BLaER1 treated with 17β-estradiol and CSF1 and Interleukin-3, amounts not matched to agents 10 nM and 100 nM (cell line): ENCODE results near the gene SCN4B.

ENCODE experiments used
- H3K27ac ChIP-seq, 11 experiments: shearing (Covaris generic); formaldehyde crosslinking; 2 replicates each; pipeline ENCODE4 v1.8.1; 2022
- H3K27me3 ChIP-seq, 11 experiments: shearing (Covaris generic); formaldehyde crosslinking; 2 replicates each; pipeline ENCODE4 v1.8.1; 2022
- H3K36me3 ChIP-seq, 11 experiments: shearing (Covaris generic); formaldehyde crosslinking; 2 replicates each; pipeline ENCODE4 v1.8.1; 2022
- H3K4me1 ChIP-seq, 10 experiments: shearing (Covaris generic); formaldehyde crosslinking; 2 replicates each; pipeline ENCODE4 v1.8.1; 2022
- H3K4me2 ChIP-seq, 11 experiments: shearing (Covaris generic); formaldehyde crosslinking; 2 replicates each; pipeline ENCODE4 v1.8.1; 2022
- H3K4me3 ChIP-seq, 10 experiments: shearing (Covaris generic); formaldehyde crosslinking; 2 replicates each; pipeline ENCODE4 v1.8.1; 2022
- H3K9ac ChIP-seq, 11 experiments: shearing (Covaris generic); formaldehyde crosslinking; 2 replicates each; pipeline ENCODE4 v1.8.1; 2022
- H3K9me3 ChIP-seq, 11 experiments: shearing (Covaris generic); formaldehyde crosslinking; replicated peaks in 1 of 11; 2 replicates each; pipeline ENCODE4 v1.8.1; 2022
- H4K20me1 ChIP-seq, 11 experiments: shearing (Covaris generic); formaldehyde crosslinking; 2 replicates each; pipeline ENCODE4 v1.8.1; 2022
- Cebpa-rat ChIP-seq, 11 experiments: shearing (Covaris generic); IDR thresholded peaks; 2 replicates each; pipeline ENCODE4 v1.8.1; 2022

The SCN4B gene

DNA sequence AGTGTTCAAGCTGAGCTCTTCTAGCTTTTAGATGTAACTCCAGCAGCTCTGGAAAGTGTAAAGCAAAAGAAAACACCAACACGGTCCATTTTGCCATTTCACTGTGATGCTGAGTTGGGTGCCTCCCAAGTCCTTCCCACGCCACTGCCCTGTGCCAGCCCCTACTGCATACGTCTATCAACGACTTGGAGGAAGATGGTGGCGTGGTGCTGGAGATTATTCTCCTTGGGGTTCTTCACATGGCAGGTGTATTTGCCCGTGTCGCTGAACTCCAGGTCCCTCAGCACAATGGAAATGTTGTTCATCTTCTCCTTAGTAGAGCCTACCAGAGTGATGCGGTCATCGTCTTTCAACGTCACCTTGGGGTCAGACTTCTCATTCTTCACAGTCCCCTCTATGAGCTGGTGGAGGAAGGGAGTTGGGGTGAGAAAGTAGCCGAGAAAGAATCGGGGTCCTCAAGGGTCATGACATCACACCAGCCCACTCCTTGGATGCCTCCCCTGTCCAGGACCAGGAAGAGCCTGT lies 8.9 kb downstream of the SCN4B start:
- Histone ChIP-seq H3K4me2 (peak overlapping the region in 4 of 11 experiments; percentile 80 to 90 (median 80); a peak in 6 of 22 replicates), H3K9me3 (no peaks in the 10 kb centered on the region), H3K27me3 (peaks cover 4 to 66% (median 52%) of the 10 kb centered on the region in 11 experiments; a peak in 20 of 22 replicates), H3K36me3 (no peaks in the 10 kb centered on the region), H3K4me1 (peaks cover 0 to 47% (median 26%) of the 10 kb centered on the region in 10 experiments; a peak in 16 of 20 replicates), H3K9ac (no peak overlapping the region), H3K27ac (no peak overlapping the region), H4K20me1 (no peaks in the 10 kb centered on the region; a peak in 2 of 22 replicates), H3K4me3 (no peak overlapping the region)
- no peak for TF ChIP-seq Cebpa-rat (IDR thresholded peaks at IDR 0.05)

DNA sequence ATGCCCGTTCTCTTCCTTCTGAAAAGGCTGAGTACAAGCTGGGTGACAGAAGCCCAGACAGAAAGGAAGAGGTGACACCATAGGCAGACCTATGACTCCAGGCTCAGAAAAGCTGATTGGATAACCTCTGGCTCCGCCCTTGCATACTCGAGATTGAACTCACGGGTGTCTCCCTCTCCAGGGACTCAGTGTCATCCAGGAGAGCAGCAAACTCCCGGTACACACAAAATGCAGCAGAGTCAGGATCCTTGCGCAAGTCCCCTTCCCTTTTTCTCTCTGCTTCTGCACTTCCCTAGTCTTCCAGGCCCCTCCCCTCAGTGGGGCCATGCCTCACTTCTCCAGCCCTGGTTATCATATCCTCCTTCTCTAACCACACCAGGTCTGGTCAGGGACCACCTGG lies 9.8 kb downstream of the SCN4B start:
- Histone ChIP-seq H3K4me2 (peak overlapping the region in 9 of 11 experiments; percentile 0 to 90 (median 80); a peak in 16 of 22 replicates), H3K9ac (peak overlapping the region in 3 of 11 experiments; percentile 20 to 30 (median 24); a peak in 3 of 22 replicates), H3K36me3 (no peaks in the 10 kb centered on the region), H3K4me3 (peak overlapping the region in 3 of 10 experiments; percentile 5 to 22 (median 20); a peak in 2 of 20 replicates), H3K27ac (peak overlapping the region in 4 of 11 experiments; percentile 22 to 41 (median 30); a peak in 6 of 22 replicates), H3K4me1 (peaks cover 0 to 41% (median 23%) of the 10 kb centered on the region in 10 experiments; a peak in 16 of 20 replicates), H4K20me1 (no peaks in the 10 kb centered on the region), H3K27me3 (peaks cover 0 to 57% (median 43%) of the 10 kb centered on the region in 11 experiments; a peak in 19 of 22 replicates), H3K9me3 (no peaks in the 10 kb centered on the region)
- peak in 9 of 11 experiments; percentile 34 to 87 (median 82); a peak in 16 of 22 replicates for TF ChIP-seq Cebpa-rat (IDR thresholded peaks at IDR 0.05)

DNA sequence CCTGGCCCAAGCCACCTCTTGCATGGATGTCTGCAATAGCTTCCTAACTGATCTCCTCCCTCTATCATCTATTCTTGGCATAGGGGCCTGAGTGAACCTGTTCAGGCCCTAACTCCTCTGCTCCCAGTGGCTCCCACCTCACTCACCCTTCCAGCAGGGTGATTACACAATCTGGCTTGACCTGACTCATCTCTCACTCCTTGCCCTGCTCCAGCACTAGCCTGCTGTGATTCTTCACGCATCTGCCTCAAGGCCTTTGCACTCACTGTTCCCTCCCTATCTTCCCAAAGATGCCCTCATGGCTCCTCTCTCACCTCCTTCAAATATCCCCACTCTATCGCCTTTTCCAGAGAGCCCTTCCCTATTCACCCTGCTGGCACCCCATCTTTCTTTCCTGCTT lies 10.5 kb downstream of the SCN4B start:
- Histone ChIP-seq H3K4me1 (peaks cover 0 to 34% (median 19%) of the 10 kb centered on the region in 10 experiments; a peak in 16 of 20 replicates), H3K36me3 (no peaks in the 10 kb centered on the region), H3K4me2 (peak overlapping the region in 8 of 11 experiments; percentile 28 to 90 (median 80); a peak in 13 of 22 replicates), H3K27me3 (peaks cover 0 to 49% (median 36%) of the 10 kb centered on the region in 11 experiments; a peak in 19 of 22 replicates), H3K27ac (peak overlapping the region in 2 of 11 experiments; percentile 22 to 41; a peak in 3 of 22 replicates), H4K20me1 (no peaks in the 10 kb centered on the region), H3K4me3 (0 out of 20 replicates have a peak overlapping the region, but pooled peaks of 2 of the 10 experiments have one; percentile 5 to 20), H3K9me3 (no peaks in the 10 kb centered on the region), H3K9ac (peak overlapping the region in 1 of 11 experiments; percentile 30; a peak in 1 of 22 replicates)
- TF ChIP-seq Cebpa-rat (IDR thresholded peaks at IDR 0.05), result 0 out of 22 replicates have a peak, but pooled peaks of 1 of the 11 experiments have one; percentile 48

DNA sequence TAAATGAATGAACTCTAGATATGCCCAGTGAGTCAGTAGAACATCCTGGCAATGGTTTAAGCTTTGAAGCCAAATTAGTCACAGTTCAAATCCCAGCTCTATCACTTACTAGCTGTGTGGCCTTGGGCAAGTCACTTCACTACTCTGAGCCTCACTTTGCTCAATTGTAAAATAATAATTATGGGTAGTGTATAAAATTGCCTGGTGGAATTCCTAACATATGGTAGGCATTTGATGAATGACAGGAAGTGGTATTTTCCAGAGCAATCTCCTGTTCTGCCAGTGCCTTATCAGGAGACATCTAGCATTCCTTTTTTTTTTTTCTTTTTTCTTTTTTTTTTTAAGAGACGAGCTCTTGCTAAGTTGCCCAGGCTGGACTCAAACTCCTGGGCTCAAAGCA lies 13.0 kb downstream of the SCN4B start:
- no peak overlapping the region for H3K4me3 ChIP-seq
- no peak overlapping the region for H3K4me2 ChIP-seq
- H3K36me3 ChIP-seq, result no peaks in the 10 kb centered on the region
- H3K27me3 ChIP-seq, result peaks cover 0 to 24% (median 11%) of the 10 kb centered on the region in 11 experiments; a peak in 12 of 22 replicates
- H3K9me3 ChIP-seq, result no peaks in the 10 kb centered on the region
- no peak overlapping the region for H3K9ac ChIP-seq
- H3K27ac ChIP-seq, result no peak overlapping the region
- TF ChIP-seq Cebpa-rat (IDR thresholded peaks at IDR 0.05), result no peak
- peaks cover 0 to 34% (median 19%) of the 10 kb centered on the region in 10 experiments; a peak in 16 of 20 replicates for H3K4me1 ChIP-seq
- no peaks in the 10 kb centered on the region for H4K20me1 ChIP-seq

DNA sequence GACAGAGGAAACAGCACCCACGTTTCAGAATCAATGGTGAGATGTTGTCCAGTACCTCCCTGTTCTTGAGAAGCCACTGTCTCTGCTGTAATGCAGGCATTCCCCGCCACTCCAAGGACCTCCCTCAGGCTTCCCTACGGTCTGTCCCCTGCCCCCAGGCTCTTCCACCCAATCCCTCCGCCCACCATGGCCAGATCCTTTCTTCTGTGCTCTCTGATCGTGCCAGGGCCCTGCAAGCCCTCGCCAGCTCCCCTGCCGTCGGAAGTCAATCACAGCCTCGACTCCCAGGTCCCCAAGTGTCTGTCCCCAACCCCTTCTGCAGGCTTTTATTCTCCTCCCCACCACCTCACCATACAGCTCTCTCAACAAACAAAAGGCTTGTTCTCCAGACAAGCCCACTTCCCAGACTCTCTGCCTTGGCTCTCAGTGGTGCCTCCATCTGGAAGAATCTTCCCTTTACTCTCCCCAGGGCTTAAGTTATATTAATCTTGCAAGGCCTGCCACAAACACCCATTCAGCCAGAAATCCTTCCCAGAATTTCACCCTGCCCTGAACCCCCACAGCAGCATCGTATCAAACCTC lies 13.7 kb downstream of the SCN4B start:
- no peak for TF ChIP-seq Cebpa-rat (IDR thresholded peaks at IDR 0.05)
- no peak overlapping the region for H3K9ac ChIP-seq
- H4K20me1 ChIP-seq, result no peaks in the 10 kb centered on the region
- H3K27ac ChIP-seq, result no peak overlapping the region
- H3K27me3 ChIP-seq, result peaks cover 0 to 18% (median 4%) of the 10 kb centered on the region in 11 experiments; a peak in 11 of 22 replicates
- H3K36me3 ChIP-seq, result no peaks in the 10 kb centered on the region
- H3K4me3 ChIP-seq, result no peak overlapping the region
- H3K4me2 ChIP-seq, result no peak overlapping the region
- H3K4me1 ChIP-seq, result peaks cover 0 to 29% (median 19%) of the 10 kb centered on the region in 10 experiments; a peak in 16 of 20 replicates
- H3K9me3 ChIP-seq, result no peaks in the 10 kb centered on the region

DNA sequence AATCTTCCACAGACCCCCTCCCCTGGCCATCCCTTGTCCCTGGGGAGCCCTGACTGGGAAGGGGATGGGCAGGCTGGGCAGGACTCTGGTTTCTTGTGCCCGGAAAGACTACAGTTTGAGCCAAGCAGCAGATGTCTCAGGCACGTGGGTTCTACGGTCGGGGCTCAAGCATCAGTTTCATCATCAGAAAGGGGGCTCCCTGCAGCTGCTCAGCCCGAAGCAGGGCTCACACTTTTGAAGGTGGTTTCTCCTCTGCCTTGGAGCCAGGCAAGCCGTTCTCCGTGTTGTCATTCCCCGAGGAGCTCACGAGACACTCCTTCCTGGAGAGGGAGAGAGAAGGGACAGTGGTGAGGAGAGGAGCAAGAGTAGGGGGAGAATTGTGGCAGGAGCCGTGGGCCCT lies 15.8 kb downstream of the SCN4B start:
- TF ChIP-seq Cebpa-rat (IDR thresholded peaks at IDR 0.05), result no peak
- Histone ChIP-seq H3K9me3 (no peaks in the 10 kb centered on the region), H3K27ac (no peak overlapping the region), H4K20me1 (no peaks in the 10 kb centered on the region), H3K36me3 (no peaks in the 10 kb centered on the region), H3K4me3 (no peak overlapping the region), H3K9ac (no peak overlapping the region), H3K27me3 (no peaks in the 10 kb centered on the region; a peak in 1 of 22 replicates), H3K4me2 (no peak overlapping the region), H3K4me1 (peaks cover 0 to 7% (median 2%) of the 10 kb centered on the region in 10 experiments; a peak in 10 of 20 replicates)

DNA sequence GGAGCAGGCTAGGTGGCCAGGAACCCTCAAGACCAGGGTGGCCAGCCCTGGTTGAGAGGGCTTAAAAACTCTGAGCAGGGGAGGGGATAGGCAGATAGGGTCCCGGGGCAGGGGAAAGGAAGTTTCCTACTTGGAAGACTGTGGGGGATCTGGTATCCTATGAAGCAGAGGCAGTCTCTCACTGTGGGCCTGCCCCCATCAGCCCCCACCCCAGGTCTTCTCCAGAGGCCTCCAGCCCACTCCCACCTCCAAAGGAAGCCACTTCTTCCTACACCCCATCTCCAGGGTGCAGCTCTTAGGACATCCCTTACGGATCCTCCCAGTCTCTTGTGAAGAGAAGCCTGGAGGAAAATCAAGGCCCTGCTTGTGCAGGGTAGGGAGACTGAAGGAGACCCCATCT lies 16.3 kb downstream of the SCN4B start:
- H3K9me3 ChIP-seq, result no peaks in the 10 kb centered on the region
- peaks cover 0 to 3% (median 0%) of the 10 kb centered on the region in 10 experiments; a peak in 4 of 20 replicates for H3K4me1 ChIP-seq
- H3K4me2 ChIP-seq, result no peak overlapping the region
- H3K36me3 ChIP-seq, result no peaks in the 10 kb centered on the region
- H4K20me1 ChIP-seq, result no peaks in the 10 kb centered on the region
- H3K27ac ChIP-seq, result no peak overlapping the region
- H3K4me3 ChIP-seq, result no peak overlapping the region
- no peak overlapping the region for H3K9ac ChIP-seq
- no peaks in the 10 kb centered on the region for H3K27me3 ChIP-seq
- TF ChIP-seq Cebpa-rat (IDR thresholded peaks at IDR 0.05), result no peak

DNA sequence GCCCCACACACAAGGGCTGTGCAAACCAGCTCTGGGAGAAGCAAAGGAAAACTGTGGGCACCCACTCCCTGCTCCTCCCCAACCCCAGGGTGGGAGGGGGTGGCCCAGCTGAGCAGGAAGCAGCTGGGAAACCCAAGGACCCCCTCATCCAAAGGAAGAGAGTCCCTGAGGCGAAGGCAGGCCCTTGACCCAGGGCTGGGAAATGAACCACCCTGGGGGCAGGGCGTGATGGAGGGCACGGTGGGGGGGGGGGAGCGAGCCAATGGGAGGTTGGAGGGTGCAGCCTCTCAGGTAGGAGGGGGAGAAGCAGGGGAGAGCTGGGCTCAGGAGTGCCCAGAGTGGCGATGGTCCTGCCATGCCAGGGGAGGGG lies 16.8 kb downstream of the SCN4B start:
- H3K27me3 ChIP-seq, result no peaks in the 10 kb centered on the region
- no peaks in the 10 kb centered on the region for H4K20me1 ChIP-seq
- no peak overlapping the region for H3K4me2 ChIP-seq
- H3K36me3 ChIP-seq, result no peaks in the 10 kb centered on the region
- H3K9ac ChIP-seq, result no peak overlapping the region
- no peaks in the 10 kb centered on the region for H3K4me1 ChIP-seq
- no peak for TF ChIP-seq Cebpa-rat (IDR thresholded peaks at IDR 0.05)
- H3K4me3 ChIP-seq, result no peak overlapping the region
- H3K9me3 ChIP-seq, result no peaks in the 10 kb centered on the region
- H3K27ac ChIP-seq, result no peak overlapping the region

DNA sequence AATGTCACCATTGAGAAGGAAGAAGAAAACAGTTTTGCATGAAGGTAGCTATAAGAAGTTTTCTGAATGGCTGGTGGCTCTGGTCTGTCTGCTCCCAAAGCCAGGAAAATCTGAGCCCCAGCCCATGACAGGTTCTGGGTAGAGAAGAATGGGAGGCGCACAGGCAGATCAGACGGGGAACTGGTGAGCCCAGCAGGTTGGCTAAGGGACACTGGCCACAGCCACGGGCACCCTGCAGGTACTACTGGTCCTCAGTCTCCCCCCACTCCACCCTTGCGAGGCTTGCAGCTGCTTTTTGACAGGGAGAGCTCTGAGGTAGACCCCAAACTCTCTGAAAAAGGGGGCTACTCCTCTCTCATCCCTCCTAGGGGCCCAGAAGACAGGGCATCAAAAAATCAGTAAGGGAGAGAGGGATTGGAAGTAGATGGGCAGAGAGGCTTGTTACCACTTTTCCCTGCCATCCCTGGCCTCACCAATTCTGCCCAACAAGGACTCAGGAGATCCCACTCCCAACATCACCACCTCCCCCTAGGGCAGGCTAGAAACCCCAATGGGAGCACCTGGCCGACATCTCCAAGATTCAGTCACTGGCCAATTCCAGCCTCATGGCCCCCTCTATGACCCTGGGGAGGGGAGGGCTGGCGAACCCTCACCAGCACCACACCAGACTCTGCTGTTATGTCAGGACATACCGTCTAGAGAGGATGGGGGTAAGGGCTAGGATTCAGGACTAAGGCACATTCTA lies 17.4 kb downstream of the SCN4B start:
- Histone ChIP-seq H3K36me3 (no peaks in the 10 kb centered on the region), H3K4me3 (no peak overlapping the region), H3K9ac (no peak overlapping the region), H3K27ac (no peak overlapping the region), H3K27me3 (no peaks in the 10 kb centered on the region), H4K20me1 (no peaks in the 10 kb centered on the region), H3K4me1 (peaks cover 0 to under 1% (median 0%) of the 10 kb centered on the region in 10 experiments; a peak in 1 of 20 replicates), H3K9me3 (no peaks in the 10 kb centered on the region), H3K4me2 (no peak overlapping the region)
- TF ChIP-seq Cebpa-rat (IDR thresholded peaks at IDR 0.05), result no peak
